ENCODE results near the gene TPGS2.

DNA sequence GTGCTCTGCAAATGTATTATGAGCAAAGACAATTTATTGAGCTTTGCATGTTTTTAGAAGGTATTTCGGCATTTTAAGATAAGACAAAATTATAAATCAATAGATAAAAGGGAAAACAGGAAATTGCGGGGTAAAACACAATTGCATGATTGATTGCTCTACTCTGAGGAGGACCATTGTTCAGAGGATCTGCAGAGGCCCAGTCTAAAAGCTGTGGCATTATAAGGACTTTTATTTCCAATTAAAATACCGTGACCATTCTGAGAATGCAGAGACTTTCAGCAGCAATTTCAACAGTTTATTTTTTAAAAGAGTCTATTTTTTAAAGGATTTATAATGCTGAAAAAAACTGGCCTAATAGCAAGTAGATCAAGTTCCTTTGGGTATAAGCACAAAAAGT is 62.0 kb downstream of the TPGS2 start:
- TF ChIP-seq CTCF (IDR thresholded peaks at IDR 0.05), result no peak
- TF ChIP-seq YY1 (IDR thresholded peaks at IDR 0.05; ENCODE audit: low read depth), result no peak
- TF ChIP-seq NFIC (IDR thresholded peaks at IDR 0.05; ENCODE audit: borderline replicate concordance), result no peak
- TF ChIP-seq TAF1 (IDR thresholded peaks at IDR 0.05; ENCODE audit: borderline replicate concordance, low read depth, low read length), result no peak
- no peak for TF ChIP-seq EZH2phosphoT487 (IDR thresholded peaks at IDR 0.05; ENCODE audit: borderline replicate concordance, low read depth)
- no peak for TF ChIP-seq SMC3 (IDR thresholded peaks at IDR 0.05; ENCODE audit: low read depth, low read length)
- TF ChIP-seq JUND (IDR thresholded peaks at IDR 0.05), result no peak
- TF ChIP-seq SIN3A (IDR thresholded peaks at IDR 0.05; ENCODE audit: borderline replicate concordance, low read depth, low read length), result no peak

Measured in SK-N-SH (cell line).